GM18502 (cell line): ENCODE data around the gene VIL1.

ENCODE experiments used
- ATAC-seq: cut with Tn5 transposase; IDR thresholded peaks from one replicate; pipeline ENCODE4 v1.9.1; 2021; ENCODE audit warnings: mild to moderate bottlenecking; ENCODE audit not compliant: unreplicated experiment, poor library complexity

VIL1 gene

DNA sequence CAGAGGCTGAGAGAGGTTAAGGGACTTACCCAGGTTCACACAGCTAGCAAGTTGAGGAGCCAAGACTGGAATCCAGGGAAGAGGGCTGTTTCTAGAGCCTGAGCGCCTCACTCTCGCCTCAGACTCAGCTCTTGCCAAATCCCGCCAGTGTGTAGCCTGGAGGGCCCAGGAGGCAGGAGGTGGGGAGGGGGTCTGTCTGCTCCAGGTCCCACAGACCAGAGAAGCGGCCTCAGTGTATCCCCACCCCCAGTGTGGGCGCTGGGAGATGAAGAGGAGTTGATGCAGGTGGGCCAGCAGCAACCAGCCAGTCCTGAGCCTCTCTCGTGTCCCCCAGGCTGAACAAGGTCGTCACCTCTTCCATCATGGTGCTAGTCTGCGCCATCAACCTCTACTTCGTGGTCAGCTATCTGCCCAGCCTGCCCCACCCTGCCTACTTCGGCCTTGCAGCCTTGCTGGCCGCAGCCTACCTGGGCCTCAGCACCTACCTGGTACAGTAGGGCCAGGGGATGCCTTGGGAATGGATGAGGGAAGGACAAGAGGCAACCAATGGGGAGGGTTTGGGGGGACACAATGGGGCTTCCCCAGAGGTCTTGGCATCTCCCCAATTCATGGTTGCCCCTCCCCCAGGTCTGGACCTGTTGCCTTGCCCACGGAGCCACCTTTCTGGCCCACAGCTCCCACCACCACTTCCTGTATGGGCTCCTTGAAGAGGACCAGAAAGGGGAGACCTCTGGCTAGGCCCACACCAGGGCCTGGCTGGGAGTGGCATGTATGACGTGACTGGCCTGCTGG is 24.4 kb upstream of the VIL1 start:
- no peak for ATAC-seq

DNA sequence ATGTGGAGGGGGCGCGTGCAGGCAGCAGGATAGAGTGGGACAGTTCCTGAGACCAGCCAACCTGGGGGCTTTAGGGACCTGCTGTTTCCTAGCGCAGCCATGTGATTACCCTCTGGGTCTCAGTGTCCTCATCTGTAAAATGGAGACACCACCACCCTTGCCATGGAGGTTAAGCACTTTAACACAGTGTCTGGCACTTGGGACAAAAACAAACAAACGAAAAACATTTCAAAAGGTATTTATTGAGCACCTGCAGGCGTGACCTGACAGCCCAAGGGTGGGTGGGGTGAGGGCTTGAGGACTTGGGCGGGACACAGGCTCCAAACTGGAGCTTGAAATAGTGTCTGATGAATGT is 23.9 kb upstream of the VIL1 start:
- no peak for ATAC-seq

- no peak for ATAC-seq
These were observed 23.5 kb upstream of the VIL1 start for GRCh38 chr2:218395456-218395825.

DNA sequence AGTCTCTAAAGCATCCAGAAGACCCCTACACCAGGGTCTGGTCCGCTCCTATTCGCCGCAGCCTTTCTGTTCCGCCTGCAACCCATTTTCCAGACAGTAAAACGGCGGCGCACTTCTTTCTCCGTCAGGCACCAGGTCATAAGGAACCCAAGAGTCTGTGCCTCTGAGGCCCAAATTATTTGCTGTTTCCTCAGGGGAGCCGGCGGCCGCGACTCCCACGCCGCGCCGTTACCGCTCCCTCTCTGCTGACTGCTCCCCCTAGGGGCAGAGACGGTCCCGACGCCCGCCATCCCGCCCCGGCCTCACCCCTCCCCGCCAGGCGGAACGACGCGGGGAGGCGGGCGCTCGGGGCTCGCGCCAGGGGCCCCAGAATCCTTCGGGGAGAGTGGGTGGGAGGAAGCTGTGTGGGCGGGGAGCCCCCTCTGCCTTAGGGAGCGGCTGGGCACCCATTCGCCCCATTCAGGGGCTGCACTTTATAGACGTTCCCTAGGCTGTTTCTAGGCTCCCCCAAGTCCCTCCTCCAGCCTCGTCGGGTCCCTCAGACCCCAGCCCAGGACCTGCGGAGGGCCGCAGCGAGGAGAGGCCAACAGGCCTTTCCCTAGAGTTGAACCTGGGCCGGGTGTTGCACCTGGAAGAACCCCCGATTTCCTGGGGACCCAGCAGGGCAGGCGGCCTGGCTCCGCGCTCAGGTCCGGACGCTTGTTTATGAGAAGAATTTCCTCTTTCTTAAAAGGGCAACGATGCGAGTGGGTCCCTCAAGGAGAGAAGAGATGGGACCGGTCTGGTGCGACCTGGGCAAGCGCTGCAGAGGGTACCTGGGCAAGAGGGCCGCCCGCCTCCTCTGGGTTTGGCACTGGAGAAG is 22.9 kb upstream of the VIL1 start:
- ATAC-seq = peak; percentile 52

DNA sequence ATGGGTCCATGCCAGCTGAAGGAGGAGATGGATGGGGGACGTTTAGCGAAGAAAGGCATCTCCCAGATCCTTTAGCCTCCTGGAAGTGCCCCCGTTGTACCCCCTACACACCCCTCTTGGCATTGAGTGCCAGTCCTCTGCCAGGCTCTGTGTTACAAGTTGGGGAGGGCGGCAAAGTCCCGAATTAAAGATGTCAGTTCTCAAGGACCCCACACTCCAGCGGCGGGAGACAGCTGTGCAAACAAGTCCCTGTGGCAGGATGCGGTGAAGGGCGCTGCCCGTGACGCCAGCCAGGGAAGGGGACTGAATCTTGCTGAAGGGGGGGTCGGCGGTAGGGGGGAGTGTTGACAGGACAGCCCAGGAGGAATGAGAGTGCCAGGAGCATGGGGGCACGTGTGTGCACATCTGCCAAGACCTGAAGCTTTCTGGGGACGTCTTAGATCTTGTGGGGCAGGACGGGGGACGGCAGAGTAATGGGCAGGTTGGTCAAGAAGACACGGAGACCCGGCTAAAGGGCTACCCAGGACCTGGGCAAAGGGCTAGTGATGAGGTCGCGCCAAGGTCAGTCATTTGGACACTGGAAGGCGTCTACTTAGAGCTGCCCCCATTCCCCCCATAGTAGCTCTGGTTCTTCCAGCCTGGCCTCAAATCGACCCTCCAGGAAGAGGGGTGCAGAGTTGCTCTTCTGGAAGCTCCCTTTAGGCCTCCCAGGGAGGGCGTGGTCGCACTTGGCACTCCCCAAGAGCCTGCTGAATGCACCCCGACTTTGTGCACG is 22.0 kb upstream of the VIL1 start:
- no peak for ATAC-seq

DNA sequence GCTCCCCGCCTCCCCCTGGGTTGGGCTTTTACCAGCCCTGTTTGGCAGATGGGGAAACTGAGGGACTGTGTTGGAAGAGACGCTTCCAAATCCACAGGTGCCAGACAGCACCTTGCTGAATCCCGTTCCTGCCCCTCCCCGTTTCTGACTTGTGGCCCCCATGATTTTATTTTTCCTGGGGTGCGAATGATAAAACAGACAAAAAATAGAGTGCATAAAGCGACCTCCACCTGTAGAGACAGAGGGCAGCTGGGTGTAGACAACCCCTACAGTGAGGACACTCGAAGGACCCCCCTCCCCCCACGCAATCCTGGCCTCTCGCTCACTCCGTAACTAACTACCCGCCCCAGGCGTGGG is 21.5 kb upstream of the VIL1 start:
- no peak for ATAC-seq

GRCh38 chr2:218397820-218398436 is 21.0 kb upstream of the VIL1 start:
- no peak for ATAC-seq

- ATAC-seq = peak; percentile 26
These were observed 20.2 kb upstream of the VIL1 start for GRCh38 chr2:218398437-218399390.

GRCh38 chr2:218399391-218400166 is 19.3 kb upstream of the VIL1 start, which contains the start of gene CTDSP1:
Gene CTDSP1, plus strand, starts transcription at chr2:218399868. Its CDS starts 223 bp downstream, at chr2:218400091.
- ATAC-seq = peak; percentile 48

DNA sequence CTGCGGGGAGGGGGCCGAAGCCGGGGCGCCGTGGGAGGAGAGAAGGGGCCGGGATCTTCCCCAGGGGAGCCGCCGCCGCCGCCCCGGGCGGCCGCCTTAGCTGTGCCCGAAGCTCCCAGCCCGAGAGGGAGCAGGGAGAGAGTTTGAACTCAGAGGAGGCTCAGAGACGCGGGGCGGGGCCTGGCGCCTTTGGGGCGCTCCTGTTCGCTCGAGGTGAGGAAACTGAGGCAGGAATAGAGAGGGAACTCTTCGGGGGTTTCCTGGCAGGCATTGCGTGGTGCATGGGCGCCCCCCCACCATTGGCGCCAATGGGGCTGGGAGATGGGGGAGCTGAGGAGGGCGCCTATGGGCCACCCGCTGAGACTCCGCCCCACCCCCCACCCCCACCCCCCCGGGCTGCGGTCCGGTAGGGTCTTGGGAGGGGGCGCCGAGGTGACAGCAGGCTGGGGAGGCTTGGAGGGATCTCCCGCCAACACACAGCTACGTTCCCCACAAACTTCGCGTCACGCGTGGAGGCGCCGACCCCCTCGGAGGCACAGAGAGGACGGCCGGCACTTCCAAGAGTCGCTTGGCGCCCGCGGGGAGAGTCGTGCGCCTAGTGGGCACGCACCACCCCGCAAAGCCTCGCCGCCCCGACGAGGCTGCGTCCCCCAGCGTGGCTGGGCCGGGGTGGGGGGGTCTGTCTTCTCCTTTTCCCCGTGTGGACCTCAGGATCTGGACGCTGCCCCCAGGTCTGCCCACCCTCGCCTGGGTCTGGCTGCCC is 18.6 kb upstream of the VIL1 start:
- ATAC-seq = no peak

DNA sequence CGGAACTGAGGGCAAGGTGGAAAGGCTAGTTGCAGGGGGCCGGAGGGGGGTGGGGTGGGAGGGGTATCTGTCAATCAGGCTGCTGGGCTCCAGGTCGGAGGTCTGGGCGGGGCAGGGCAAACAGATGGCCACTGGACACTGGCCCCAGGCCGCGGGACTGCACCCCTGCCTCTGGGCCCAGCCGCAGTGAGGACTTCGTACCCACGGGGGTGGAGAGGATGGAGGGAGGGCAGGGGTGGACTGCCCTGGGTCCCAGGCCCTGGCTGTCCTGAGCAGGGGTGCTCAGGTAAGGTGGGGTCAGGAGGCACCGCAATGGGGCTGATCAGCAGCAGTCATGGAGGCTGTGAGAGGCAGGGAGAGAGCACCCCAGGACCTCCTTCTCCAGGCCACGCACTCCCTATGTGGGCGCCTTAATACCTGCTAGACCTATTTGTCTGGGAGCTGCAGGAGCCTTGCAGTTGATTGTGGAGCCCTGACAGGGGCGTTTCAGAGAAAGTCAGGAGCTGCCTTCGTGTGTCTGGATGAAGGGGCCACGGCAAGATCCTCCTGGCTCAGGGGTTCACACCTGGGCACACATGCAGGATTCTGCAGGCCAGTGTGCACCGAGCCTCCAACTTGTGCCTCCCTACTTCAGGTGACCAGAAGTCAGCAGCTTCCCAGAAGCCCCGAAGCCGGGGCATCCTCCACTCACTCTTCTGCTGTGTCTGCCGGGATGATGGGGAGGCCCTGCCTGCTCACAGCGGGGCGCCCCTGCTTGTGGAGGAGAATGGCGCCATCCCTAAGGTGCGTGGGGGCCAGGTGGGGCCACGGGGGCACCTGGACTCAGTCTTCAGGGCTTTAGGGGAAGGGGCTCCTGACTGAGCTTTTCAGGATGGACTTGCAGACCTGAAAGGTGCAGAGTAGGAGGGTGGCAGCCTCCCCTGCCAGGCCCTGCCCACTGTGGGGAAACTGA is 17.7 kb upstream of the VIL1 start:
- ATAC-seq = no peak

DNA sequence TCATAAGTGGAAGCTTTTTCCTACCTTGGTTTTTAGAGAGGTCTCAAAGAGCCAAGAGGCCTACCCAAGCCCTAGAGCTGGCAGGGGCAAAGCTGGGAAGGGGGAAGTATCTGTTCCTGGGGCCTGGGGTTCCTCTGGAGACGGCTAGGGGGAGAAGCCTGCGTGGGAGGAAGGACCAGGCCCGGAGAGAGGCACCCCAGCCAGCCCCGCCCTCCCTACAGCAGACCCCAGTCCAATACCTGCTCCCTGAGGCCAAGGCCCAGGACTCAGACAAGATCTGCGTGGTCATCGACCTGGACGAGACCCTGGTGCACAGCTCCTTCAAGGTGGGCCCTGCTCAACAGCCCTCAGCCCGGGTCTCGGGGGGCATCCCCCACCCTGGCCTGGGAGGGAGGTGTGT is 17.0 kb upstream of the VIL1 start:
- ATAC-seq = no peak

- no peak for ATAC-seq
These were observed 16.4 kb upstream of the VIL1 start for GRCh38 chr2:218402491-218402901.

GRCh38 chr2:218402911-218403411 is 16.0 kb upstream of the VIL1 start:
- ATAC-seq = no peak

GRCh38 chr2:218403810-218404209 is 15.1 kb upstream of the VIL1 start:
- no peak for ATAC-seq

DNA sequence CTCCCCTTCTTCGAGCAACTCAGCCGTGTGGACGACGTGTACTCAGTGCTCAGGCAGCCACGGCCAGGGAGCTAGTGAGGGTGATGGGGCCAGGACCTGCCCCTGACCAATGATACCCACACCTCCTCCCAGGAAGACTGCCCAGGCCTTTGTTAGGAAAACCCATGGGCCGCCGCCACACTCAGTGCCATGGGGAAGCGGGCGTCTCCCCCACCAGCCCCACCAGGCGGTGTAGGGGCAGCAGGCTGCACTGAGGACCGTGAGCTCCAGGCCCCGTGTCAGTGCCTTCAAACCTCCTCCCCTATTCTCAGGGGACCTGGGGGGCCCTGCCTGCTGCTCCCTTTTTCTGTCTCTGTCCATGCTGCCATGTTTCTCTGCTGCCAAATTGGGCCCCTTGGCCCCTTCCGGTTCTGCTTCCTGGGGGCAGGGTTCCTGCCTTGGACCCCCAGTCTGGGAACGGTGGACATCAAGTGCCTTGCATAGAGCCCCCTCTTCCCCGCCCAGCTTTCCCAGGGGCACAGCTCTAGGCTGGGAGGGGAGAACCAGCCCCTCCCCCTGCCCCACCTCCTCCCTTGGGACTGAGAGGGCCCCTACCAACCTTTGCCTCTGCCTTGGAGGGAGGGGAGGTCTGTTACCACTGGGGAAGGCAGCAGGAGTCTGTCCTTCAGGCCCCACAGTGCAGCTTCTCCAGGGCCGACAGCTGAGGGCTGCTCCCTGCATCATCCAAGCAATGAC is 14.4 kb upstream of the VIL1 start:
- no peak for ATAC-seq
